GM12875 (cell line): Measurements from ENCODE around the gene BCORL1.

ENCODE experiments used
- H3K4me3 ChIP-seq: one replicate; pipeline ENCODE4 v1.5.1; 2011; ENCODE audit warnings: low read depth, low read length, control low read depth
- TF ChIP-seq, protein P1 (sequence below): IDR thresholded peaks from 2 replicates; pipeline ENCODE4 v1.5.1; 2011; ENCODE audit warnings: low read depth, mild to moderate bottlenecking, control low read depth, inconsistent platforms, low read length, moderate library complexity, borderline replicate concordance; ENCODE audit not compliant: insufficient read depth

The BCORL1 gene

DNA sequence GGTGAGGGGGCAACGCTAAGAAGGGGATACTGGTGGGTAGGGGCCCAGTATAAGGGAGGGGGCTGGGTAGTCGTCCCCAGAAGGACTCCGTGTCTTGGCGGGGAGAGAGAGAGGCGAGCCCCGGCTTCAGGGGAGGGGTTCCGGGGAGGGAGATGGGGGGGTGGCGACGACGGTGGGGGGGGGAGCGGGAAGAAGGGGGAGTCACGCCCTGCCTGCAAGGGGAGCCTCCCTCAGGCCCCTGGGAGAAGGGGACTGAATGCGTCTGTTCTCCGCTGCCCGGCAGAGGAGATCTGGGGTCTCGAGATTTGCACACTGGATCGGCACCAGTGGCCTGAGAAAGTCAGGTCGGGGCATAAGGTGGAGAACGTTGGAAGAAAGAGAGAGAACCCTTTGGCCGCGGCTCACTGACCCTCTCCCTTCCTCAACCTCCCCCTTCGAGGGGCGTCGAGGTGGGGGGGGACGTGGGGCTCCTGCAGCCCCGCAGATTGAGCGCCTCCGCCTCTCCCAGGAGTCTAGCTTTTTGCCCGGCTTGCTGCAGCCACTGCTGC, 609 bp upstream of the BCORL1 start:
- TF ChIP-seq, protein P1, sequence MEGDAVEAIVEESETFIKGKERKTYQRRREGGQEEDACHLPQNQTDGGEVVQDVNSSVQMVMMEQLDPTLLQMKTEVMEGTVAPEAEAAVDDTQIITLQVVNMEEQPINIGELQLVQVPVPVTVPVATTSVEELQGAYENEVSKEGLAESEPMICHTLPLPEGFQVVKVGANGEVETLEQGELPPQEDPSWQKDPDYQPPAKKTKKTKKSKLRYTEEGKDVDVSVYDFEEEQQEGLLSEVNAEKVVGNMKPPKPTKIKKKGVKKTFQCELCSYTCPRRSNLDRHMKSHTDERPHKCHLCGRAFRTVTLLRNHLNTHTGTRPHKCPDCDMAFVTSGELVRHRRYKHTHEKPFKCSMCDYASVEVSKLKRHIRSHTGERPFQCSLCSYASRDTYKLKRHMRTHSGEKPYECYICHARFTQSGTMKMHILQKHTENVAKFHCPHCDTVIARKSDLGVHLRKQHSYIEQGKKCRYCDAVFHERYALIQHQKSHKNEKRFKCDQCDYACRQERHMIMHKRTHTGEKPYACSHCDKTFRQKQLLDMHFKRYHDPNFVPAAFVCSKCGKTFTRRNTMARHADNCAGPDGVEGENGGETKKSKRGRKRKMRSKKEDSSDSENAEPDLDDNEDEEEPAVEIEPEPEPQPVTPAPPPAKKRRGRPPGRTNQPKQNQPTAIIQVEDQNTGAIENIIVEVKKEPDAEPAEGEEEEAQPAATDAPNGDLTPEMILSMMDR = no peak
- peak overlapping the region; percentile 61 for H3K4me3 ChIP-seq

DNA sequence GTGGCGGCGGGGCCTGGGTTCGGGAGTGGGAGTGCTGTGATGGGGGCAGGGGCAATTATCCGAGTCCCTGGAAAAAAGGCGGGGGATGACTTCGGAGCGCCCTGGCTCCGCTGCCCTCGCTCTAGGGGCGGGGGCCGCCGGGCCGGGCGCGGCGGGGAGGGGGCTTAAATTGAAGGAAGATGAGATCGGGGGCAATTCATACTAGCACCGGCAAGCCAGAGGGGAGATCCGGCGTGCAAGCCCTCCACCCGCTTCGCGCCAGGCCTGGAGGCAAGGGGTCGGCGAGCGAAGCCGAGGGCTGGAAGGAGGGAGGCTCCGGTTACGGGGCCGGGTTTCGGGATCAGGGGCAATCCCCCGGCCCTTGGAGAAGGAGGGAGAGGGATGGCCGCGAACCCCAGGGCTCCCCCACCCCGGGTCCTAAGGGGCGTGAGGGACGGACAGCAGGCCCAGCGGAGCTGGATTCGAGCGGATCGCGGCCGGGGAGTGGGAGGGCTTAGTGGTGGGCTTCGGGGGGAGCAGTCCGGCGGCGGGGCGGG, 1.2 kb downstream of the BCORL1 start:
- TF ChIP-seq, protein P1 = no peak
- no peak overlapping the region for H3K4me3 ChIP-seq

DNA sequence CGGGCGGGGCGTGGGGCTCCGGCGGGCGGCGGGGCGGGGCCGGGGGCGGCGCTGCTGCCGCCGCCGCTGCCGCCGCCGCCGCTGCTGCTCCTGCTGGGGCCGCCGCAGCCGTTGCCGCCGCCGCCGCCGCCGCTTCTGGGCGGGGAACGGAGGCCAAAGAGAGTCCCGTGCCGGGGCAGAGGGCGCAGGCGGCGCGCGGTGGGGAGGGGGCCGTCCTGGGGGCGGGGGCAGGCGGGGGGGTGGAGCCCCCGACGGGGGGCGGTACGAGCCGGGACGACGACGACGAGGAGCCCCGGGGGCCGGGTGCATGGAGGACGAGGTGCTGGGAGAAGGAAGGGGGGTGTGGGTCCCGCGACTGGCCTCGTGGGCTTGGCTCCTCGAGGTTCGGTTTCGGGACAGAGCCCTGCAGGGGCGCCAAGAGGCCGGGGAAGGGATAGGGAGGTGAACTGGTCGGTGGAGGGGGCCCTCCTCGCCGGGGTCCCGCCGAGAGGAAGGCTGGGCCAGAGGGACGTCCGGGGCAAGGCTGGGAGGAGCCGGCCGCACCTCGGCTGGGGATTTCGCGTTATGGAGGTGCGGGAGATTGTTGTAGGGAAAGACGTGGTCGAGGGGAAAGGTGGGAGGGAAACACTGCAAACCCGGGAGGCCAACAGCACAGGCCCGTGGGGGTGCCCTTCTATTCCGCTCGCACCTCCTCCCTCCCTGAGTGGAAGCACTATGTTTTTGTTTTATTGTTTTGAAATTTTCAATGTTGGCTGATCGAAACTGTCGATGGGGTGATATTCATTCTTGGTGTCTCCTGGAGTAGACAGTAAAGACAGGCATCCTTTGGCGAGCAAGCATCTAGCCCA, 1.9 kb downstream of the BCORL1 start:
- TF ChIP-seq, protein P1 = no peak
- peak overlapping the region; percentile 56 for H3K4me3 ChIP-seq

DNA sequence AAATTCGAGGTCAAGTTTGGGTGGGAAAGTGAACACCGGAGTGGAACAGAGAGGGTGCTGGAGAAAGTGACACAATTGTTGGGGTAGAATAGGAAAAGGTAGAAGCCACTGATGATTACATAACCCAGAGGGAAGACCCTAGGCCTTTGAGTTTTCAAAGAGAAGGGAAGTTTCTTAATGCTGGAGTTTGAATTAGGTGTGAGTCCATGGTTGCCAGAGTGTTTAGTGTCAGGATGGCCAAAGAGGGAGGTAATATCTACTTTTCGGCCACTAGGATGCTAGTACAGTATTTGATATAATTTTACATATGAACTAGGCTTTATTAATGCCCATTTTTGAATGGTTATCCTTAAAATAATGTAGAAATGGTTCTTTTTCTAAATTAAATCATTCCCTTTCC, 5.4 kb downstream of the BCORL1 start:
- TF ChIP-seq, protein P1 = no peak
- no peak overlapping the region for H3K4me3 ChIP-seq

DNA sequence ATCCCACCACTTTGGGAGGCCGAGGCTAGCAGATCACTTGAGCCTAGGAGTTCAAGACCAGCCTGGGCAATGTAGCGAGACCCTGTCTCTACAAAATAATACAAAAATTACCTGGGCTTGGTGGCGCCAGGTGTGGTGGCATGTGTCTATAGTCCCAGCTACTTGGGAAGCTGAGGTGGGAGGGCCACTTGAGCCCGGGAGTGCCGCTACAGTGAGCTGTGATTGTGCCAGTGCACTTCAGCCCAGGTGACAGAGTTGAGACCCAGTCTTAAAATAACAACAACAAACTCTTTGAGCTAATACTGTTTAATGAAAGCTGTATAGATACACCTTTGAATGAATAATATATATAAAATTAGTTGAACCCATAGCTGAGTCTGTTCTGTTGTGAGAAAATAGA, 9.7 kb downstream of the BCORL1 start:
- H3K4me3 ChIP-seq = no peak overlapping the region
- TF ChIP-seq, protein P1 = no peak

DNA sequence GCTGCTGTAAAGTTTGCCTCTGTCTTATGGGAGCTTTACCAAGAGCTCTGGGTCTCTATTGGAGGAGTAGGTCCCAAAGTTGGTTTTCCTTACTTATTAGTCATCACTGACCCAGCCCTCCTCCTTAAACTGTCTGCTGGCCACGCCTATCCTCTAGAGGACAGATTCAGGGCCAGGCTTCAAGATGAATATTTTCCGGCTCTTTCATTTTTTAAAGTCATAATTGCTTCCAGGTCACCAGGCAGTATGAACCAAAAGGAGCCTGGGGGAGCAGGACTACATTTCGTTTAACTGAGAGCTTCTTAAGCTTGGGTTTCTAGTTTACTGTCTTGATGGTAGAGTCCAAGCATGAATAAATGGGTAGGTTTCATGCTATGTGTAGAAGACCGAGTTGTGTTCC, 13.7 kb downstream of the BCORL1 start:
- no peak overlapping the region for H3K4me3 ChIP-seq
- TF ChIP-seq, protein P1 = no peak

DNA sequence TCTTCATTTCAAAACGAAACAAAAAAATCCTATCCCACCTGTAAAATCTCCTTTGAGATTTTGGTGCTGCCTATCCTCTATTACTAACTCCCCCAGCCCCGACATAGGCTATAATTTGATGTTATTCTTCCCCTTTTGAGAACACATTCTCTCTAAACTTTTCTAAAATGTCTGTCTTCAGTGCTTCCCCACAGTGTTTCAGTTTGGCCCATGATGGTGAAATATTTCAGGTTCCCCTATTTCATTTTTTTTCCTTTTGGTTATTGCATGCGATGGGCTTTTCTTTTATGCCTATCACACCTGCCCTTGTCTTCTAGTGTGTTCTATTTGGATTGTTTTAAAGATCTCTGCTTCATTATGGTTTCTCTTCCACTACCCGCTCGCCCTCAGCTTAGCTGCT, 14.7 kb downstream of the BCORL1 start:
- TF ChIP-seq, protein P1 = no peak
- no peak overlapping the region for H3K4me3 ChIP-seq
